H1 (cell line): ENCODE results near the gene PTPRH. TPM values are rescaled to one million over a fixed set of nuclear protein-coding genes. Genes with fewer than 3 reads are reported as not detected.

Source experiments
- JUND ChIP-seq: IDR thresholded peaks from 2 replicates; pipeline ENCODE4 v1.6.1; 2011; ENCODE audit warnings: mild to moderate bottlenecking, improper control_type of control experiment, low read length
- SIX5 ChIP-seq: IDR thresholded peaks from 2 replicates; pipeline ENCODE4 v1.6.1; 2011; ENCODE audit warnings: mild to moderate bottlenecking, low read depth, low read length
- USF2 ChIP-seq: IDR thresholded peaks from 2 replicates; pipeline ENCODE4 v1.6.1; 2011; ENCODE audit warnings: low read length, improper control_type of control experiment
- polyA plus RNA-seq, 7 experiments: library from polyadenylated mRNA; depleted of rRNA in 3 of 7; stranded (reverse) in 5 of 7; unstranded in 2 of 7; fragments of >200 nt in 5 of 7; fragments of 200-250 nt in 2 of 7; gene quantifications; 1 replicate in 5 of 7; 2 replicates in 1 of 7; 4 replicates in 1 of 7; pipeline versions ENCODE4 v1.2.1 to v1.2.3, GENCODE V29; 2011 to 2013; ENCODE audit warnings: missing spikeins in 2 of 7, mixed read lengths in 2 of 7
- total RNA-seq: library from RNA; stranded (reverse); fragmentation: NEBNext Ultra II Directional; extraction: Animal tissue kit (Norgen Biotek cat#: 25700); gene quantifications from 2 replicates; pipeline ENCODE4 v1.2.1, GENCODE V29; 2021

The PTPRH gene
- total and polyA plus RNA-seq, 2 of the 8 experiments (the other 6 are each of a cell fraction or from before 2014, with no cell fraction given) = 0.30 to 0.39 TPM

GRCh38 chr19:55248166-55248675 lies 38.9 kb upstream of the PTPRH start (continued):
- TF ChIP-seq USF2 = no peak
- no peak for TF ChIP-seq SIX5
- TF ChIP-seq JUND = no peak
